H1 (cell line): Measurements from ENCODE around the gene DPH6. TPM values are rescaled to one million over a fixed set of nuclear protein-coding genes. Genes with fewer than 3 reads are reported as not detected.

Source experiments
- ATF3 ChIP-seq: IDR thresholded peaks from 2 replicates; pipeline ENCODE4 v1.6.1; 2011; ENCODE audit warnings: low read depth, mild to moderate bottlenecking, low read length; ENCODE audit not compliant: insufficient read depth
- BRCA1 ChIP-seq: IDR thresholded peaks from 2 replicates; pipeline ENCODE4 v1.6.1; 2012; ENCODE audit warnings: low read depth, low read length, improper control_type of control experiment
- CBX5 ChIP-seq: fragments of 300-800, 300-1000 bp; sonication (generic); IDR thresholded peaks from 2 replicates; pipeline ENCODE4 v1.7.1; 2016; ENCODE audit warnings: antibody characterized with exemption, low read length, low read depth
- CEBPB ChIP-seq: IDR thresholded peaks from 2 replicates; pipeline ENCODE4 v1.6.1; 2012; ENCODE audit warnings: low read depth, low read length
- CHD2 ChIP-seq: IDR thresholded peaks from 2 replicates; pipeline ENCODE4 v1.6.1; 2012; ENCODE audit warnings: low read length, improper control_type of control experiment
- CTBP2 ChIP-seq: IDR thresholded peaks from 2 replicates; pipeline ENCODE4 v1.7.0; 2011; ENCODE audit warnings: borderline replicate concordance, mild to moderate bottlenecking, moderate library complexity, mixed read lengths, low read length; ENCODE audit not compliant: insufficient read depth, insufficient read length
- JUND ChIP-seq: IDR thresholded peaks from 2 replicates; pipeline ENCODE4 v1.6.1; 2011; ENCODE audit warnings: mild to moderate bottlenecking, improper control_type of control experiment, low read length
- SIRT6 ChIP-seq: IDR thresholded peaks from one replicate; pipeline ENCODE4 v1.7.1; 2012; ENCODE audit warnings: low read length, inconsistent platforms
- TAF1 ChIP-seq: IDR thresholded peaks from 2 replicates; pipeline ENCODE4 v1.6.1; 2011; ENCODE audit warnings: mild to moderate bottlenecking, low read depth, low read length
- TAF7 ChIP-seq: optimal IDR thresholded peaks from 2 replicates; pipeline ENCODE3; 2011; ENCODE audit warnings: low read depth, mild to moderate bottlenecking, inconsistent platforms, low read length, moderate library complexity, borderline replicate concordance
- TBP ChIP-seq: IDR thresholded peaks from 2 replicates; pipeline ENCODE4 v1.6.1; 2011; ENCODE audit warnings: low read depth, low read length, improper control_type of control experiment
- polyA plus RNA-seq, 7 experiments: library from polyadenylated mRNA; depleted of rRNA in 3 of 7; stranded (reverse) in 5 of 7; unstranded in 2 of 7; fragments of >200 nt in 5 of 7; fragments of 200-250 nt in 2 of 7; gene quantifications; 1 replicate in 5 of 7; 2 replicates in 1 of 7; 4 replicates in 1 of 7; pipeline versions ENCODE4 v1.2.1 to v1.2.3, GENCODE V29; 2011 to 2013; ENCODE audit warnings: missing spikeins in 2 of 7, mixed read lengths in 2 of 7
- total RNA-seq: library from RNA; stranded (reverse); fragmentation: NEBNext Ultra II Directional; extraction: Animal tissue kit (Norgen Biotek cat#: 25700); gene quantifications from 2 replicates; pipeline ENCODE4 v1.2.1, GENCODE V29; 2021
- TF ChIP-seq, protein P1 (sequence below): fragments of 300-600 bp; sonication (generic); IDR thresholded peaks from 2 replicates; pipeline ENCODE4 v1.7.1; 2012; ENCODE audit warnings: low read length, moderate library complexity, mild to moderate bottlenecking, inconsistent platforms; ENCODE audit not compliant: insufficient replicate concordance

Gene DPH6
- total and polyA plus RNA-seq, 2 of the 8 experiments (the other 6 are each of a cell fraction or from before 2014, with no cell fraction given): 21.6 to 30.5 TPM

GRCh38 chr15:35466476-35466875 is 79.5 kb downstream of the DPH6 start (continued):
- TF ChIP-seq, protein P1, sequence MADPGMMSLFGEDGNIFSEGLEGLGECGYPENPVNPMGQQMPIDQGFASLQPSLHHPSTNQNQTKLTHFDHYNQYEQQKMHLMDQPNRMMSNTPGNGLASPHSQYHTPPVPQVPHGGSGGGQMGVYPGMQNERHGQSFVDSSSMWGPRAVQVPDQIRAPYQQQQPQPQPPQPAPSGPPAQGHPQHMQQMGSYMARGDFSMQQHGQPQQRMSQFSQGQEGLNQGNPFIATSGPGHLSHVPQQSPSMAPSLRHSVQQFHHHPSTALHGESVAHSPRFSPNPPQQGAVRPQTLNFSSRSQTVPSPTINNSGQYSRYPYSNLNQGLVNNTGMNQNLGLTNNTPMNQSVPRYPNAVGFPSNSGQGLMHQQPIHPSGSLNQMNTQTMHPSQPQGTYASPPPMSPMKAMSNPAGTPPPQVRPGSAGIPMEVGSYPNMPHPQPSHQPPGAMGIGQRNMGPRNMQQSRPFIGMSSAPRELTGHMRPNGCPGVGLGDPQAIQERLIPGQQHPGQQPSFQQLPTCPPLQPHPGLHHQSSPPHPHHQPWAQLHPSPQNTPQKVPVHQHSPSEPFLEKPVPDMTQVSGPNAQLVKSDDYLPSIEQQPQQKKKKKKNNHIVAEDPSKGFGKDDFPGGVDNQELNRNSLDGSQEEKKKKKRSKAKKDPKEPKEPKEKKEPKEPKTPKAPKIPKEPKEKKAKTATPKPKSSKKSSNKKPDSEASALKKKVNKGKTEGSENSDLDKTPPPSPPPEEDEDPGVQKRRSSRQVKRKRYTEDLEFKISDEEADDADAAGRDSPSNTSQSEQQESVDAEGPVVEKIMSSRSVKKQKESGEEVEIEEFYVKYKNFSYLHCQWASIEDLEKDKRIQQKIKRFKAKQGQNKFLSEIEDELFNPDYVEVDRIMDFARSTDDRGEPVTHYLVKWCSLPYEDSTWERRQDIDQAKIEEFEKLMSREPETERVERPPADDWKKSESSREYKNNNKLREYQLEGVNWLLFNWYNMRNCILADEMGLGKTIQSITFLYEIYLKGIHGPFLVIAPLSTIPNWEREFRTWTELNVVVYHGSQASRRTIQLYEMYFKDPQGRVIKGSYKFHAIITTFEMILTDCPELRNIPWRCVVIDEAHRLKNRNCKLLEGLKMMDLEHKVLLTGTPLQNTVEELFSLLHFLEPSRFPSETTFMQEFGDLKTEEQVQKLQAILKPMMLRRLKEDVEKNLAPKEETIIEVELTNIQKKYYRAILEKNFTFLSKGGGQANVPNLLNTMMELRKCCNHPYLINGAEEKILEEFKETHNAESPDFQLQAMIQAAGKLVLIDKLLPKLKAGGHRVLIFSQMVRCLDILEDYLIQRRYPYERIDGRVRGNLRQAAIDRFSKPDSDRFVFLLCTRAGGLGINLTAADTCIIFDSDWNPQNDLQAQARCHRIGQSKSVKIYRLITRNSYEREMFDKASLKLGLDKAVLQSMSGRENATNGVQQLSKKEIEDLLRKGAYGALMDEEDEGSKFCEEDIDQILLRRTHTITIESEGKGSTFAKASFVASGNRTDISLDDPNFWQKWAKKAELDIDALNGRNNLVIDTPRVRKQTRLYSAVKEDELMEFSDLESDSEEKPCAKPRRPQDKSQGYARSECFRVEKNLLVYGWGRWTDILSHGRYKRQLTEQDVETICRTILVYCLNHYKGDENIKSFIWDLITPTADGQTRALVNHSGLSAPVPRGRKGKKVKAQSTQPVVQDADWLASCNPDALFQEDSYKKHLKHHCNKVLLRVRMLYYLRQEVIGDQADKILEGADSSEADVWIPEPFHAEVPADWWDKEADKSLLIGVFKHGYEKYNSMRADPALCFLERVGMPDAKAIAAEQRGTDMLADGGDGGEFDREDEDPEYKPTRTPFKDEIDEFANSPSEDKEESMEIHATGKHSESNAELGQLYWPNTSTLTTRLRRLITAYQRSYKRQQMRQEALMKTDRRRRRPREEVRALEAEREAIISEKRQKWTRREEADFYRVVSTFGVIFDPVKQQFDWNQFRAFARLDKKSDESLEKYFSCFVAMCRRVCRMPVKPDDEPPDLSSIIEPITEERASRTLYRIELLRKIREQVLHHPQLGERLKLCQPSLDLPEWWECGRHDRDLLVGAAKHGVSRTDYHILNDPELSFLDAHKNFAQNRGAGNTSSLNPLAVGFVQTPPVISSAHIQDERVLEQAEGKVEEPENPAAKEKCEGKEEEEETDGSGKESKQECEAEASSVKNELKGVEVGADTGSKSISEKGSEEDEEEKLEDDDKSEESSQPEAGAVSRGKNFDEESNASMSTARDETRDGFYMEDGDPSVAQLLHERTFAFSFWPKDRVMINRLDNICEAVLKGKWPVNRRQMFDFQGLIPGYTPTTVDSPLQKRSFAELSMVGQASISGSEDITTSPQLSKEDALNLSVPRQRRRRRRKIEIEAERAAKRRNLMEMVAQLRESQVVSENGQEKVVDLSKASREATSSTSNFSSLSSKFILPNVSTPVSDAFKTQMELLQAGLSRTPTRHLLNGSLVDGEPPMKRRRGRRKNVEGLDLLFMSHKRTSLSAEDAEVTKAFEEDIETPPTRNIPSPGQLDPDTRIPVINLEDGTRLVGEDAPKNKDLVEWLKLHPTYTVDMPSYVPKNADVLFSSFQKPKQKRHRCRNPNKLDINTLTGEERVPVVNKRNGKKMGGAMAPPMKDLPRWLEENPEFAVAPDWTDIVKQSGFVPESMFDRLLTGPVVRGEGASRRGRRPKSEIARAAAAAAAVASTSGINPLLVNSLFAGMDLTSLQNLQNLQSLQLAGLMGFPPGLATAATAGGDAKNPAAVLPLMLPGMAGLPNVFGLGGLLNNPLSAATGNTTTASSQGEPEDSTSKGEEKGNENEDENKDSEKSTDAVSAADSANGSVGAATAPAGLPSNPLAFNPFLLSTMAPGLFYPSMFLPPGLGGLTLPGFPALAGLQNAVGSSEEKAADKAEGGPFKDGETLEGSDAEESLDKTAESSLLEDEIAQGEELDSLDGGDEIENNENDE: no peak
- TF ChIP-seq CBX5: no peak
- TF ChIP-seq TAF7: no peak
- no peak for TF ChIP-seq CHD2
- TF ChIP-seq JUND: no peak
- no peak for TF ChIP-seq TAF1
- TF ChIP-seq TBP: no peak
- no peak for TF ChIP-seq SIRT6
- no peak for TF ChIP-seq CEBPB
- TF ChIP-seq ATF3: no peak
- no peak for TF ChIP-seq CTBP2
- TF ChIP-seq BRCA1: no peak
